ENCODE measurements around the gene LAS1L.
"Not testable (repeated sequence)": the region's sequence is repeated elsewhere in the genome, so short reads cannot be mapped to it uniquely, and the experiment has no call there.

The LAS1L gene

DNA sequence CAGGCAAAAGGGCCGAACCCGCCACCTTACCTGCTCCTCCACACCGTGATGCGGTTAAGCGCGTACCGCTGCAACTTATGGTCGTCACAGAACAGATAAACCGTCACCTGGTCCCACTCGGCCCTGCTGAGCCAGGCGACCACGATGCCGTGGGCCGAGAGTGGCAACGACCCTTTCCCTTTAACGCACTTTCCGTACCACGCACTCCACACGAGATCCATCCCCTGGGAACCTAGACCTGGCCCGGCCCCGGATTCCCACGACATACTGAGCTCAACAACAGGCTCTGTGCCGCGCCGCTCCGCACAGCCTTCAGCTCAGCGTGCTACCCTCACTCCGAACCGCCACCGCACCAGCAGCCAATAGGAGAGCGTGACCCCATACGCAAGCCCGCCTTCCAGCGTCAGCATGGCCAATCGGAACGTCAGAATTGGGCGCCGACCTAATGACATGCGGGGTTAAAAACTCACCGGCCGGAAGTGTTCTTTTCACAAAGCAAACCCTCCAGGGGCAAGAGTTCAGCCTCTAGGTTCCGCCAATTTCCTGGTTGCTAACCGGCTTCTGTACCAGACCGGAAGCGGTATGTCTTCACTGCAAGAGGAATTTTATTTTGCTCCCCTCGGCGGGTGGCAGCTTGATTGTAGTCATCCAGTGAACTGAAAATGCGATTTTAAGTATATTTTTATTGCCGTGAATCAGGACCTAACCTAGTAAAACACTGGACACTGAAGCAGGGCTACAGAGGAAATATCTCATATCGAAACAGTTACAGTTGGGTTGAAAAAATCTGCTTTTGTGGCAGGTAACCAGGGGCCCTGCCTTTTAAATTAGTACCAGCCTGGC lies at the start of gene LAS1L:
TSS of gene LAS1L (minus strand) at position 338 of the 843 bp plus-strand sequence. CDS start at position 266, 72 bp downstream.
- DNase-seq = peak; percentile 94

DNA sequence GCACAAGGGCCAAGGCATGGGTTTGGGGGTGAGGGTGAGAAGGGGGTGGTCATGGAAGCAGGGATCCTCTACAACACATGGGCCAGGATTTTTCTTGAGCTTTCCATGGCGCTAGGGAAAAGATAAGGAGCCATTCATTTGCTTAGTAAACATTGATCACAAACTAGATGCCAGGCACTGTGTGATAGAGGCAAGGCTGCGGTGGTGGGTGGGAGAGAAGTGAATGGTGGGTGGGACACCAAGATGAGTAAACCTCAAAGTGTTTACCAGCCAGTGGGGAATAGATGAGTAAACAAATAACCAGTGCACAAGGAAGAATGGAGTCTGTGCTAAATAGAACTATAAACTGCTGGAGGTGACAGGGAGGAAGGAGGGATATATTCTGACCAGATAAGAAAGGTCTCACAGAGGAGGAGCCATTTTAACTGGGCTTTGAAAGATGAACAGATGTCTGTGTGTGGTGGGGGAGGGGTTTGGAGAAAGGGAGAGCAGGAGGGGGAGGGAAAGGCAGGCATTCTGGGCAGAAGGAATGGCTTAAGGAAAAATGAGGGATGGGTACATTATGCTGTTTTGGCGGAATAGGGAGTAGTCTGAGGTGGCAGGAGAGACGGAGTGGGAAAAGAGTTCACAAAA lies 48.0 kb upstream of the LAS1L start:
- DNase-seq = no peak

GRCh38 chrX:65581661-65582339 lies 47.2 kb upstream of the LAS1L start:
- peak; percentile 69 for DNase-seq

GRCh38 chrX:65578346-65578745 lies 43.8 kb upstream of the LAS1L start:
- DNase-seq = no peak

DNA sequence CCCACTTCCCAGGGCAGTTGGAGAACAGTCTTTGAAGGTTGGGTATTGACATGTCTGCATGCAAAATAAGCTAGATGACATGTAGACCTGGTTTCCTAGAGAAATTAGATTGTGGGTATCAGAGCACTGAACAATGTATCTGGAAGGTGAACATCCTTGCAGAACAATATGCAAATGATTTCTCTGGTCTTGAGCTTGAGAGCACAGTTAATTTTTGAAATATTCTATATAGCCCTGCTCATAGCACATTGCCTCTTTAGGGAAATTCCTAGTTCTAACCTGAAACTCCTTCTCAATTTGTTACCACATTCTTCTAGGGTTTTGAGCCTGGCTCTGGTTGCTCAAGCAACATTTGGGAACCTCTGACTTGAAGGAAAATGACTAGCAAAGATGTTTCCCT lies 41.6 kb upstream of the LAS1L start:
- no peak for DNase-seq

- DNase-seq = no peak
Observed at GRCh38 chrX:65575022-65575421, 40.4 kb upstream of the LAS1L start.

- no peak for DNase-seq
Observed at GRCh38 chrX:65574356-65574755, 39.8 kb upstream of the LAS1L start.

- DNase-seq = no peak
Observed at GRCh38 chrX:65572971-65573370, 38.4 kb upstream of the LAS1L start.

- DNase-seq = not testable (repeated sequence)
Observed at GRCh38 chrX:65562850-65563249, 28.3 kb upstream of the LAS1L start.

- no peak for DNase-seq
Observed at GRCh38 chrX:65551489-65552339, 17.1 kb upstream of the LAS1L start.

DNA sequence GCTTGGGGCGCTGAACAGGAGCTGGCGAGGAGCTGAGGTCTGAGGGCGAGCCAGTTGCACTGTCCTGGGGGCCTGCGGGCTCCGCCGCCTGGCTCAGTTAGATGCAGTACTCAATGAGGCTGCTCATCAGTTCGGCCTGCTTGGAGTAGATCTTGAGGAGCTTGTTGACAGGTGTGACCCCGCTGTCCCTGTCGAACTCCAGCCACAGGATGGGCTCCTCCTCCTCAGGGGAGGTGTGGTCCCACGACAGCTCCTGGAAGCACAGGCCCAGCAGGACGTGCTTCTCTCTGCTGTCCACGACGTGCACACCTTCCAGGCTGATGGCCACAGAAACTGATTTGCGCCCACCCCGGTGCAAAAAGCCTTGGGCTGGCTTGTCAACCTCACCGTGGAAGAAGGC lies 16.5 kb upstream of the LAS1L start:
- no peak for DNase-seq

- no peak for DNase-seq
Observed at GRCh38 chrX:65545456-65545855, 10.9 kb upstream of the LAS1L start.

DNA sequence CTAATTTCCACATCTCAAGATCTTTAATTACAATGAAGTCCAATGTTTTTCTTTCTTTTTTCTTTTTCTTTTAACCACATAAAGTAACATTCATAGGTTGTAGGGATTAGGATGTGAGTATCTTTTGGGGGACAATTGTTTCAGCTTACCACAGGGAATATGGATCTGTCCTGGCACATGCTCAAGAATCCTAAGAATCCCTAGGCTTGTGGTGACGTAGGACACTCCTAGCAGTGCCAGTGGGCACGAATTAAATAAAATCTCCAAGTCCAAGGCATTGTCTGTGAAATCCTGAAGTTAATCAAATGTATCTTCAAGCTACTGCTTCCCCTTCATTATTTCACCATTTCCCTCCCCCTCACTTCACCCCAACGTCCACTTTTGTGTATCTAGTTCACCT lies 2.6 kb upstream of the LAS1L start:
- no peak for DNase-seq

- no peak for DNase-seq
Observed at GRCh38 chrX:65536291-65536690, 1.7 kb upstream of the LAS1L start.

- DNase-seq = no peak
Observed at GRCh38 chrX:65532016-65532415, 2.6 kb downstream of the LAS1L start.

DNA sequence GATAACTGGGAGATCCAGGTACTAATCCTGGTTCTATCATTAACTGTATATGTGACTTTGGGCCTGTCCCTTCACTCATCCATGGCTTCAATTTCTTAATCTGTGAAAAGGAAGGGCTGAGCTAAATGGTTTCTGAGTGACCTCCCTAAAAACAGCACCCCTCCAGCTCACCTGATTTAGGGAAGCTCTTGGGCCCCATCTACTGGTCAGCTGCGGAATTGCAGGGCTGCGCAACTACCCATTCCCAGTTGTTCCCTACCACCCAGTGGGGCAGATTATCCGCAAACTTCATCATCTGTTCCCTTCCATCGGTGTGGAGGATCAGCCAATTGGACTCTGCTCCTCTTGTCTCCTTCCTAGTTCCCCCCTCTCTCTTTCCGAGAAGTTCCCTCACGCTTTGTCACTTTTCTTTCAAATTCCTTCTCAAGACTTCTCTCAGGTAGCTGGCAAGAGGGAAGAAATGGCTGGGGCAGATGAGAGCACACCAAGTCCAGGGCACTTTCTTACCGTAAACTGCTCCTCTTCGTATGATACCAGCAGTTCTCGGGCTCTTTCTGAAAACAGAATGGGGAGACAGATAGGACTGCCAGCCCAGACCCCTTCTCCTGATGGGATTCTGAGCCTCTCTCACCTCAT lies 5.8 kb downstream of the LAS1L start:
- peak; percentile 50 for DNase-seq

GRCh38 chrX:65528293-65528692 lies 6.3 kb downstream of the LAS1L start:
- DNase-seq = no peak

DNA sequence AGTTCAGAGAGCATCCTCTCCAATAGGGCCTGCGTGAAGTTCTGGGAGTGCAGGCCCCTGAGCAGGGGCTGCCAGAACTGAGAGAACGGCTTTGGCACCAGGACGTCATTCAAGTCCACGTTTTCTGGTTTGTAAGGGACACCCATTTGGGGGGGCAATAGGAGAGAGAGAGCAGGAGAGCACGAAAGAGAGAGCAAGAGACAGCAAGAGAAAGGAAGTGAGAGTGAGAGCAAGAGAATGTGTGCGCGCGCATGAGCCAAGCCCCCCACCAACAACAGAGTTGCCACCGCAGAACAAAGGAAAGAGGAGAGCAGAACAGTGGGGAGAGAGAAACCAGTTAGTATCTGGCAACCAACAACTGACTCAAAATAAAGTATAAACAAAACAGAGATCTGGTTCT lies 10.4 kb downstream of the LAS1L start:
- no peak for DNase-seq

GRCh38 chrX:65522739-65523372 lies 11.7 kb downstream of the LAS1L start:
- no peak for DNase-seq

- DNase-seq = not testable (repeated sequence)
Observed at GRCh38 chrX:65519530-65519929, 15.1 kb downstream of the LAS1L start.

- DNase-seq = not testable (repeated sequence)
Observed at GRCh38 chrX:65518980-65519379, 15.6 kb downstream of the LAS1L start.

DNA sequence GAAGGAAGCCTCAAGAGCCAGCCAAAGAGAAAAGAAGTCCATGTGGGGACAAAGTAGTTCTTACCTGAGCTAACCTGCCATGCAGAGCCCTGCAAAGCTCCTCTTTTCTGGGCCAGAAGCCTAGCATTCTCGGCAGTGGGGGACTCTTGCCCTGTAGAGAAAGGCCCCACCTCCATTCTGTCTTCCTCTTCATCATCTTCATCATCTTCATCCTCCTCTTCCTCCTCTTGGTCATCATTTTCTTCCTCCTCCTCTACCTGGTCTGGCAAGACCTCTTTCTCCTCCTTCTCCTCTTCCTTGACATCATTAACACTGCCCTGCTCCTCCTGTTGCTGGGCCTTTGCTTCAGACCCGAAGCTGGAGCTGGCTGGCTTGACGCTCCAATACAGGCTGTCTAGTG lies 16.7 kb downstream of the LAS1L start:
- no peak for DNase-seq

Data from retina (tissue), 1 donor.